SK-N-MC (cell line): Measurements from ENCODE around the gene TBC1D7.

Source experiments
- EZH2 ChIP-seq: fragments of 200-600 bp; sonication (generic); IDR thresholded peaks from one replicate; pipeline ENCODE4 v1.6.1; 2017; ENCODE audit warnings: antibody characterized with exemption
- POLR2AphosphoS5 ChIP-seq: IDR thresholded peaks from 2 replicates; pipeline ENCODE4 v1.6.1; 2012; ENCODE audit warnings: mild to moderate bottlenecking, low read depth, low read length, borderline replicate concordance

- TF ChIP-seq POLR2AphosphoS5 (no peak), EZH2 (no peak)
Observed at GRCh38 chr6:13260831-13261230, 67.5 kb downstream of the TBC1D7 start.
